ENCODE data around the gene CACNA2D3.

CACNA2D3 gene

DNA sequence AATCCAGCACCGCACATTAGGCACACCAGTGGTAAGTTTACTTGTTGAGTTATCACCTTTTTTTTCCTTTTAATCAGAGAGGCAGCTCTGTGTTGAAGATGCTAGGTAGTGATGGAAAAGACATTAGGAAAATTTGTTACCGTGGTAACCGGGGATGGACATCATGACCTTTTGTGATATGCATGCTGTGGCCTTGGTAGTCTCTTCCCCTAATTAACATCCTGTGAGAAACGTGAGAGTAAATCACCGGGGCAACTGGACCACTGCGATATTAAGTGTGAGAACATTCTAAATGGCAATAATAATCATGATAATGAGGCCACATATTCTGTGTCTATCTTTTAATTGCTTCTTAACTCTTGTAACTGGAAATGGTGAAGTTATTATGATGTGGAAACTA lies 362.0 kb downstream of the CACNA2D3 start:
- no peak for TF ChIP-seq JUND (IDR thresholded peaks at IDR 0.05; ENCODE audit: low read depth)
- no peak for DNase-seq (ENCODE audit: low read depth in 1 of 2, low spot score in 1 of 2)
- in situ Hi-C loops (cut with HindIII; ENCODE audit: low pct_unique_long_range_greater_than_20kb, low sequenced_read_pairs): no loop called here

DNA sequence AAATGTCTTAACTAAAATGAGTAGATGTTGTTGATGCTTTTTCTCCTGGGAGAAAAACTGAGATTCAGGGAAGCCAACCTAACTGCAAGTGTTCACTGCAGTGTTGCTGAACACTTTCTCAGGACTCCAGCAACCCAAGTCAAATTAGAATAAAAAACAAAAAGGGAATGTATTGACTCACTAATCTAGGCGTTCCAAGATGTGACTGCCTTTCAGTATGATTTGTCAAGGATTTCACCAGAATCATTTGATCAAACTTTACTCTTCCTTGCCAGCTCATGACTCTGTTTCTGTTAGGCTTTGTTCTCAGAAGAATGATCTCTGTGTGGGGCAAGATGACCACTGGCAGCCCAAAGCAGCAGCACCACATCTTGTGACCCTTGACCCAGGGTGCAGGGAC lies 364.0 kb downstream of the CACNA2D3 start:
- in situ Hi-C loops (cut with HindIII; ENCODE audit: low pct_unique_long_range_greater_than_20kb, low sequenced_read_pairs): no loop called here
- TF ChIP-seq JUND (IDR thresholded peaks at IDR 0.05; ENCODE audit: low read depth): no peak
- DNase-seq (ENCODE audit: low read depth in 1 of 2, low spot score in 1 of 2): no peak

DNA sequence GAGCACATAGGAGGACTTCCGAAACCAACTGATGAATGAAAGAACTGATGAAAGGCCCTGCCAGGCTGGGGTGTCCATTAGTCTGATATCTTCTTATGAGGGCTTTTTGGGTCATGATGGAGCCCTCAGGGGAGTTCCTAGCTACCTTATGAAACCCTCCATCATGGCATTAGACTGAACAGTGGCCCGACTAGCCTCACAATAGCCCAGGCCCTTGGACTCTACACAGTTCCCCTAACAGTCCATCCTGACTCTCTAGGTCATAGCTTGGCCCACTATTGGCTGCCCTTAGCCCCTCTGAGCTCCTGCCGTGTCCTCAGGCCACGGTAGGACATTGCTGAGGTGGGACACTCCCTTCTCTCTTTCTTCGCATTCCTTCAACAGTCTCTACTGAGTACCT lies 365.9 kb downstream of the CACNA2D3 start:
- TF ChIP-seq JUND (IDR thresholded peaks at IDR 0.05; ENCODE audit: low read depth): no peak

DNA sequence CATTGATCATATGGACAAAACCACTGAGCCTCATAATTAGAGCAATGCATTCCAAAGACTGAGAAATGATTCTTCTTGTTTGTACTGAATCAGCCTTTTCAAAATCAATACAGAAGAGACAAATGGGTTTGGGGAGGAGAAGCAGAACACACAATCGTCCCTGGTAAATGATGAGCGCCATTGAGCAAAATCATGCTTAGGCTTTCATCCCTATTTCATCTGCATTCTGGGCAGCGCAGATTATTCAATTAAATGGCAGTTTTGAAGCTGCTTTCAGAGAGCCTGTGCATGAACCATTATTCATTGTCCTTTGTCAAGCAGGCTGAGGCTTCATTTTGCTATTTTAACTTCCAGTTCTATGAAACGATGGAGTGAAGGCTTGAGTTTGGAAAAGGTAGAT lies 371.9 kb downstream of the CACNA2D3 start:
- in situ Hi-C loops (cut with HindIII; ENCODE audit: low pct_unique_long_range_greater_than_20kb, low sequenced_read_pairs): no loop called here
- DNase-seq (ENCODE audit: low read depth in 1 of 2, low spot score in 1 of 2): no peak
- TF ChIP-seq JUND (IDR thresholded peaks at IDR 0.05; ENCODE audit: low read depth): no peak

More for the DNA sequence above, 365.9 kb downstream of the CACNA2D3 start:
- in situ Hi-C loops (cut with HindIII; ENCODE audit: low pct_unique_long_range_greater_than_20kb, low sequenced_read_pairs): no loop called here
- DNase-seq (ENCODE audit: low read depth in 1 of 2, low spot score in 1 of 2): no peak

DNA sequence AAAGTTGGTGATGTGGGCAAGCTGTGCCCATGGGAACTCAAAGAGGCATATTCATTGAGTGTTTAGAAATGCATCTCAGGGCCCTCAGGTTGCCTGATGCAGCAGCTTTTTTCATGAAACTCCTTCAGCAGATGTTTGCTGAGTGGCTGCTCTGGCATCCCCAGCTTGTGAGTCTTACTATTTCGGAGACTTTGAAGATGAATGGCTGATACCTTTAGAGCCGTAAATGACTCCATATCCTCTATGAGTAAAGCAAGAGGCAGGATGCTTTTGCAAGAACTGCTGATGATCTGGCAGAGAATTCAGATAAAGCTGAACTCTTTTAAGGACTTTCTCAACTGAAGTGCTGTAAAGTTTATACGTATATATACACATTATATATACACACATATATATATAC lies 384.3 kb downstream of the CACNA2D3 start:
- TF ChIP-seq JUND (IDR thresholded peaks at IDR 0.05; ENCODE audit: low read depth): no peak
- in situ Hi-C loops (cut with HindIII; ENCODE audit: low pct_unique_long_range_greater_than_20kb, low sequenced_read_pairs): no loop called here
- DNase-seq (ENCODE audit: low read depth in 1 of 2, low spot score in 1 of 2): no peak

DNA sequence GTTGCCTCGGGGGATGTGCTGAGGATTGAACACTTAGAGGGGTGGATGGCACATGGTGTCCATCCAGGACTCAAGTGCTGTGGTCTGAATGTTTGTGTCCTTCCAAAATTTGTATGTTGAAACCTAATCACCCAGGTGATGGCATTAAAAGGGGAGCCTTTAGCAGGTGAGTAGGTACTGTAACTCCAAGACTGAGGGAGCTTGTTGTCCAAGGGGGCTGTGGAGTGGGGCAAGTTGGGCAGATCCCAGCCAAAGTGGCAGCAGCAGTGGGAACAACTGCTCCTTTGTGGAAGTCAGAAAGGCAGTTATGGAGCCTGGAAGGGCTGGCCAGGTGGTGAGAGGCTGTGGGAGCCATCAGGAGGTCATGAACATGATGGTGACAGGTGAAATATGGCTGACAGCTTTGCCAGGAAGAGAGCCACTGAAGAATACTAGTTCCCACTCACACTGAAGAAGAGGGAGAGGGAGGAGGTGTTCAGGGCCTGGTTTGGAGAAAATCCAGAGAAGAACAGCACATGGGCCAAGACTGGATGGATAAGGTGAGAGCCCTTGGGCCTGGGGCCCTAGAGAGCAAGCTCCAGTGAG lies 385.6 kb downstream of the CACNA2D3 start:
- TF ChIP-seq JUND (IDR thresholded peaks at IDR 0.05; ENCODE audit: low read depth): no peak
- DNase-seq (ENCODE audit: low read depth in 1 of 2, low spot score in 1 of 2): no peak
- in situ Hi-C loops (cut with HindIII; ENCODE audit: low pct_unique_long_range_greater_than_20kb, low sequenced_read_pairs): no loop called here

DNA sequence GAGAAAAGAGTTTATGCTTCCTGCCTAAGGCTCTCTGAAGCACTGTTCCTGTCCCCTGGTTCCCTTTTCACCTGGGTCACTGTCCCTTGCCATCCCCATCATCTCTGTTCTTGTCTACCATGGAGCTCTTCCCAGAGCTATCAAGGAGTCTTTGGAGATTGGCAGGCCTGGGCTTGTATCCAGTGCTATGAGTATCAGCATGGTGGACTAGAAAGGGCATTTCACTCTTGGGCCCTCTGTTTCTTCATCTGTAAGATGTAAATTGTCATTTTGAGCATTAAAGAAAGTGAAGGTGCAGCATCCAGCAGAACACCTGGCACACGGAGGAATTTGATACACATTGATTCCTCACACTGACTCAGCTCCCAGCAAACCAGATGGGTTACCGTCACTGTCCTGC lies 388.2 kb downstream of the CACNA2D3 start:
- TF ChIP-seq JUND (IDR thresholded peaks at IDR 0.05; ENCODE audit: low read depth): no peak
- no peak for DNase-seq (ENCODE audit: low read depth in 1 of 2, low spot score in 1 of 2)
- in situ Hi-C loops (cut with HindIII; ENCODE audit: low pct_unique_long_range_greater_than_20kb, low sequenced_read_pairs): no loop called here

DNA sequence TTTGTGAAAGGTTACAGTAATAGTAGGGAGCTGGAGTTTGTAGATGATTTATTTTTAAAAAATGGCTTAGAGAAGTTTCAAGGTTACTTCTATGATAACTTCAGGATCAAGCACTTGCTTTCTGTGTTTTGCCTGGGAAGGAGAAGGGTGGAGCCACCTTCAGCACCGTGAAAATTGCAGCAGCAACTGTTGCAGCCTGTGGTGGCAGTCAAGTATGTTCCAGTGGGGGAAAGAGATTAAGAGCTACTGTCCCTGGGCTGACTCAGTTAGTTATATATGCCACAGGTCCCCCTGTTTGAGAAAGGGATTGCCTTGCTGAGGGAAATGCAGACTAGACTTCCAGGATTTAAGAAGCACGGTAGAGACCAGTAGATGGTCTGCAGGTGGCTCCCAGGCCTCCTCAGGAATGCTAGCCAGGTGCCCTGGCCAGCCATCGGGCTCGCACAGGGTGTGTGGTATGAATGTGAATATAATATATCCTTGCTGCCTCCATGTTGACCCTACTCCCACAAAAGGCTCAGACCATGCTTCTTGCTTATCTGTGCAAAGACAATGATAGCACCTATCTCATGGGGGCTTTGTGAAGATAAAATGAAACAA lies 389.5 kb downstream of the CACNA2D3 start:
- DNase-seq (ENCODE audit: low read depth in 1 of 2, low spot score in 1 of 2): no peak
- in situ Hi-C loops (cut with HindIII; ENCODE audit: low pct_unique_long_range_greater_than_20kb, low sequenced_read_pairs): no loop called here
- no peak for TF ChIP-seq JUND (IDR thresholded peaks at IDR 0.05; ENCODE audit: low read depth)

DNA sequence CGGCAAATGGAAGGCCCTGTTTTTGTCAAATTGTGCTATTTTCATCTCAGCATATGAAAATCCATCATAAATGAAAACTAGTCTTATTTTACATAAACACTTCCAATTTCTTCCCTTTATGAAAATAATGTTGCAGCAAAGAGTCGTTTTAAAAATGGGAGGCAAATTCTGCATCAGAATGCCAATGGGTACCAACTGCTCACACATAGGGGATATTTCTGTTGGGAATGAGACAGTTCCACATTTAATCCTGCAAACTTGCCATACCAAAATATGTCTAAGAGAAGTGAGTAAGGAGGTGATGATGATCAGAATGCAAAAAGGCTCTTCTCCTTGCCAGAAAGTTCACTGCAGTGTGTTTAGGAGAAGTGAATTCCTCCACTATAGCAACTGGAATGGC lies 391.7 kb downstream of the CACNA2D3 start:
- TF ChIP-seq JUND (IDR thresholded peaks at IDR 0.05; ENCODE audit: low read depth): no peak
- no peak for DNase-seq (ENCODE audit: low read depth in 1 of 2, low spot score in 1 of 2)
- in situ Hi-C loops (cut with HindIII; ENCODE audit: low pct_unique_long_range_greater_than_20kb, low sequenced_read_pairs): no loop called here

DNA sequence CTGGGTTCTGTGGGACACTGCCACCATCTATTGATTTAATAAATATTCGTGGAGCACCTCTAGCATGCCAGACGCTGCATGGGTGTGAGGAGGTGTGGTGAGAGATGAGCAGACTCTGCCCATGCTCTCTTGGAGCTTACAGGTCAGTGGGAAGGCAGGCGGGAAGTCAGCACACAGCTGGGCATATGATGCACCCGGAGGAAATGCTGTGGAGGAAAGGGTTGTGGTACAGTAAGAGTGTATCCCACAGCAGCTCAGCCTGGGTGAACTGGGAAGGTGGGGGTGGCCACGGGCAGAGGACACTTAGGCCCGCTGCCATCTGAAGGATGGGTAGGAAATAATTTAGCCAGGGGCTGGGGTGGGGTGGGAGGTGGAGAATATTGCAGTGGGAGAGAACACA lies 392.1 kb downstream of the CACNA2D3 start:
- in situ Hi-C loops (cut with HindIII; ENCODE audit: low pct_unique_long_range_greater_than_20kb, low sequenced_read_pairs): no loop called here
- DNase-seq (ENCODE audit: low read depth in 1 of 2, low spot score in 1 of 2): no peak
- no peak for TF ChIP-seq JUND (IDR thresholded peaks at IDR 0.05; ENCODE audit: low read depth)

DNA sequence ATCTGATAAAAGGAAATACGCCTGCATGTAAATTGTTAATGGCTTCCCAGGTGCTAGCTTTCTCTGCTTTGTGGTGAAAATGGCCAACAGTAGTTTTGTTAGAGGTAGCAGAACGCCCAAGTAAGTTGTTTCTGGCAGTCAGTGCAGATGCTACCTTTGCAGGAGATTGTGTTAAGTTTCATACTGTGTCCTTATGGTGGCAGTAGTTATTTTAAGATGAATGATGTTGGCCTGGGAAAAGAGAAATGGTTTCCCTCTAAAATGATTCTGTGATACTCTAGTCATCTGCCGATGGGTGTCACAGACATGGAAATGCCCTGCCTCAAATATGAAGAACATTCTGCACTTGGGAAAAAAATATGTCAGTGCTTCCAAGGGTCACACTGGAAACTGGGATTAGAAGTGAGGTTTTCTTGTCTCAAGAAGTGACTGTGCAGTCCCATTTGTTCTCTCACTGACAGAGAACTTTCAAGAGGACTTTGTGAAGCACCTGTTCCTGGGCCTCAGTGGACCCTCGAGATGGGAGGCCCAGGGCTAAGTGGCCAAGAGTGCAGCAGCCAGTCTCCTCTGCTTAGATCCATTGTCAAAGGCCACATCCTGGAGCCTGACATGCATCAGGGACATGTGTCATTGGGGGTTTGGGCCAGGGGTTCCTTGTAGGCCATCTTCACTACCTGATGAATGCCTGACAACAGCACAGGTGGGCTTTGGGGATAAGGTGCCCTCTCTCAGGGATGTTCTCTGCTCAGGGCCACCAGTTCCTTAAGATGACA lies 393.3 kb downstream of the CACNA2D3 start:
- no peak for DNase-seq (ENCODE audit: low read depth in 1 of 2, low spot score in 1 of 2)
- TF ChIP-seq JUND (IDR thresholded peaks at IDR 0.05; ENCODE audit: low read depth): no peak
- in situ Hi-C loops (cut with HindIII; ENCODE audit: low pct_unique_long_range_greater_than_20kb, low sequenced_read_pairs): no loop called here

DNA sequence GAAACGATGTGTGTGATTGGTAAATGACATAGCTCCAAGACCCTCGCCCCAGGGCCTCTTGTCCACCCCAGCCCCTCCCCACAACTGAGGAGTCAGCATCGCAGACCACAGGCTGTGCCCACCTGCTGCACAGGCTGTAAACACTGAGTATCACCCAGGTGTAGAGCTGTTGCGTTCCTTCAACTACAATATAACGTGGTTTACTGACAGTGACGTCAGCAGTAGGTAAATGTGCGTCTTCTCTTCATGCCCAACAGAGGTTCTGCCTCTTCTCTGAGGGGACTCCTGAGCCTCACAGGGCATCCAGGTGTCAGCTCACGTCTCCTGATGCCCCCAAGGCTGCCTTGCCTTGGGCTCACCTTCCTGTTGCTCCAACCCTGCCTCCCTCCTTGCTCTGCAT lies 395.1 kb downstream of the CACNA2D3 start:
- no peak for DNase-seq (ENCODE audit: low read depth in 1 of 2, low spot score in 1 of 2)
- TF ChIP-seq JUND (IDR thresholded peaks at IDR 0.05; ENCODE audit: low read depth): no peak
- in situ Hi-C loops (cut with HindIII; ENCODE audit: low pct_unique_long_range_greater_than_20kb, low sequenced_read_pairs): no loop called here

DNA sequence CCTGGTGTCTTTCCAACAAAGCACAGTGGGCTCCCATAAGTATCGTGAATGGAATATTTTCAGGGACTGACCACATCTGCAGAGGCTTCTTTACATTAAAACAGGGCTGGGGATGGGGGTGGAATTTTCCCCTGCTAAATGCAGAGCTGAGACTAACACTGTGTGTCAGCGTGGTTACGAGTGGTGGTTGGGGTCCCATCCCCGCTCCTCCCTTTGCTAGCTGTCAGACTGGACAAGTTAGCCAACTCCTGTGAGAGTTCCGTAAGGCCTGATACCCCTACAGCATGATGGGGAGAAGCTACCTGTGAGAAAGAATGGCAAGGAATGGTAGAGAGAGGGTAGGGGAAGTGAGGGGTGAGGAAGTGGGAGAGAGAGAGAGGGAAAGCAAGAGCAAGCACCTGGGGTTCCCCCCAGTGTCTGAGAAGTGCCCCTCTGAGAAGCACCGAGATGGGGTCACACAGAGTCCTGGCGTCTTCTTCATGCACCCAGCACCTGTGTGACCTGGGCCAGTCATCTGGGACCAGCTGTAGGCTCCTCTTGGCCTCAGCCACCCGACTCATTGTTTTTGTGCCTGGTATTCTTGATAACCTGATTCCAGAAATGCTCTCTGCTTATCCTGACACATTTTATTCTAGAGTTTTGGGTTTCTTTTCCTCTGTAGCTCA lies 395.8 kb downstream of the CACNA2D3 start:
- no peak for DNase-seq (ENCODE audit: low read depth in 1 of 2, low spot score in 1 of 2)
- TF ChIP-seq JUND (IDR thresholded peaks at IDR 0.05; ENCODE audit: low read depth): no peak
- in situ Hi-C loops (cut with HindIII; ENCODE audit: low pct_unique_long_range_greater_than_20kb, low sequenced_read_pairs): no loop called here

Measured in T47D (cell line).